Measurements from ENCODE around the gene CACNA1C. TPM values are rescaled to one million over a fixed set of nuclear protein-coding genes. Genes with fewer than 3 reads are reported as not detected.

The CACNA1C gene
- total RNA-seq, 1 experiment from 2014 or later = not detected

GRCh38 chr12:2415568-2415944 lies 362.8 kb downstream of the CACNA1C start:
- Histone ChIP-seq H3K4me3 (no peak overlapping the region), H3K36me3 (ENCODE audit: low read depth) (no peaks in the 10 kb centered on the region), H3K9me2 (ENCODE audit: insufficient read depth) (no peaks in the 10 kb centered on the region), H3K9me3 (ENCODE audit: insufficient read depth, low read depth) (no peaks in the 10 kb centered on the region), H3F3A (ENCODE audit: insufficient read depth, low read depth) (no peaks in the 10 kb centered on the region), H3K79me2 (ENCODE audit: low read depth) (no peaks in the 10 kb centered on the region), H3K27me3 (ENCODE audit: insufficient read depth, low read depth) (peaks cover 99% of the 10 kb centered on the region), H3K27ac (no peak overlapping the region), H2AFZ (no peak overlapping the region), H3K4me1 (replicated peaks; ENCODE audit: insufficient read depth) (no peaks in the 10 kb centered on the region), H3K4me2 (no peak overlapping the region), H4K20me1 (ENCODE audit: insufficient read depth) (no peaks in the 10 kb centered on the region; the same call in 1 of the 2 replicates)
- no TSS peak for BruUV-seq (replicated peaks)
- TF ChIP-seq CTCF (conservative IDR thresholded peaks at IDR 0.05) = no peak
- no peak for TF ChIP-seq EZH2 (IDR thresholded peaks at IDR 0.05; ENCODE audit: low read depth)
- intact Hi-C loops (cut with micrococcal nuclease; ENCODE audit: unreplicated experiment) = no loop called here
- no peak for DNase-seq
- ChIA-PET POLR2A (ENCODE audit: unreplicated experiment) (no interaction called here), CTCF (no interaction called here)

- Histone ChIP-seq H3F3A (ENCODE audit: insufficient read depth, low read depth) (no peaks in the 10 kb centered on the region), H3K79me2 (ENCODE audit: low read depth) (no peaks in the 10 kb centered on the region), H3K9me2 (ENCODE audit: insufficient read depth) (no peaks in the 10 kb centered on the region), H3K4me2 (no peak overlapping the region), H4K20me1 (ENCODE audit: insufficient read depth) (no peaks in the 10 kb centered on the region; the same call in 1 of the 2 replicates), H2AFZ (no peak overlapping the region), H3K36me3 (ENCODE audit: low read depth) (no peaks in the 10 kb centered on the region), H3K27ac (no peak overlapping the region), H3K9me3 (ENCODE audit: insufficient read depth, low read depth) (no peaks in the 10 kb centered on the region), H3K4me3 (no peak overlapping the region), H3K27me3 (ENCODE audit: insufficient read depth, low read depth) (peaks cover 98% of the 10 kb centered on the region), H3K4me1 (replicated peaks; ENCODE audit: insufficient read depth) (no peaks in the 10 kb centered on the region)
- no TSS peak for BruUV-seq (replicated peaks)
- intact Hi-C loops (cut with micrococcal nuclease; ENCODE audit: unreplicated experiment) = no loop called here
- ChIA-PET POLR2A (ENCODE audit: unreplicated experiment) (no interaction called here), CTCF (no interaction called here)
- TF ChIP-seq EZH2 (IDR thresholded peaks at IDR 0.05; ENCODE audit: low read depth) = no peak
- DNase-seq = no peak
Observed at GRCh38 chr12:2416158-2416557, 363.4 kb downstream of the CACNA1C start.

- H3K79me2 ChIP-seq (ENCODE audit: low read depth) = no peaks in the 10 kb centered on the region
- H3K36me3 ChIP-seq (ENCODE audit: low read depth) = no peaks in the 10 kb centered on the region
- H2AFZ ChIP-seq = no peak overlapping the region
- H3K9me2 ChIP-seq (ENCODE audit: insufficient read depth) = no peaks in the 10 kb centered on the region
- no peaks in the 10 kb centered on the region for H3K9me3 ChIP-seq (ENCODE audit: insufficient read depth, low read depth)
- ChIA-PET CTCF (no interaction called here), POLR2A (ENCODE audit: unreplicated experiment) (no interaction called here)
- H4K20me1 ChIP-seq (ENCODE audit: insufficient read depth) = no peaks in the 10 kb centered on the region; the same call in 1 of the 2 replicates
- peaks cover 98% of the 10 kb centered on the region for H3K27me3 ChIP-seq (ENCODE audit: insufficient read depth, low read depth)
- no peak overlapping the region for H3K27ac ChIP-seq
- H3F3A ChIP-seq (ENCODE audit: insufficient read depth, low read depth) = no peaks in the 10 kb centered on the region
- DNase-seq = no peak
- BruUV-seq (replicated peaks) = no TSS peak
- no peak overlapping the region for H3K4me2 ChIP-seq
- no peak for TF ChIP-seq CTCF (conservative IDR thresholded peaks at IDR 0.05)
- TF ChIP-seq EZH2 (IDR thresholded peaks at IDR 0.05; ENCODE audit: low read depth) = no peak
- H3K4me1 ChIP-seq (replicated peaks; ENCODE audit: insufficient read depth) = no peaks in the 10 kb centered on the region
- intact Hi-C loops (cut with micrococcal nuclease; ENCODE audit: unreplicated experiment) = no loop called here
- H3K4me3 ChIP-seq = no peak overlapping the region
Observed at GRCh38 chr12:2417481-2418160, 364.8 kb downstream of the CACNA1C start.

- H3K9me3 ChIP-seq (ENCODE audit: insufficient read depth, low read depth) = no peaks in the 10 kb centered on the region
- H3K79me2 ChIP-seq (ENCODE audit: low read depth) = no peaks in the 10 kb centered on the region
- no peaks in the 10 kb centered on the region for H3K4me1 ChIP-seq (replicated peaks; ENCODE audit: insufficient read depth)
- H3K4me3 ChIP-seq = no peak overlapping the region
- no TSS peak for BruUV-seq (replicated peaks)
- H3K27ac ChIP-seq = no peak overlapping the region
- H3K27me3 ChIP-seq (ENCODE audit: insufficient read depth, low read depth) = peaks cover 98% of the 10 kb centered on the region
- H3K9me2 ChIP-seq (ENCODE audit: insufficient read depth) = no peaks in the 10 kb centered on the region
- DNase-seq = no peak
- ChIA-PET CTCF (no interaction called here), POLR2A (ENCODE audit: unreplicated experiment) (no interaction called here)
- H4K20me1 ChIP-seq (ENCODE audit: insufficient read depth) = no peaks in the 10 kb centered on the region; the same call in 1 of the 2 replicates
- H3K36me3 ChIP-seq (ENCODE audit: low read depth) = no peaks in the 10 kb centered on the region
- H3F3A ChIP-seq (ENCODE audit: insufficient read depth, low read depth) = no peaks in the 10 kb centered on the region
- H3K4me2 ChIP-seq = no peak overlapping the region
- TF ChIP-seq EZH2 (IDR thresholded peaks at IDR 0.05; ENCODE audit: low read depth) = no peak
- no peak for TF ChIP-seq CTCF (conservative IDR thresholded peaks at IDR 0.05)
- intact Hi-C loops (cut with micrococcal nuclease; ENCODE audit: unreplicated experiment) = no loop called here
- H2AFZ ChIP-seq = no peak overlapping the region
Observed at GRCh38 chr12:2418579-2418978, 365.8 kb downstream of the CACNA1C start.

All from PC-9 (cell line).